SIG-M5 (cell line): ENCODE results near the gene PLAU.
"Not testable (repeated sequence)": the region's sequence is repeated elsewhere in the genome, so short reads cannot be mapped to it uniquely, and the experiment has no call there.

Source experiments
- DNase-seq: peaks from one replicate; lab custom pipeline; 2025; lab: John Stamatoyannopoulos, UW

PLAU gene

GRCh38 chr10:73898730-73899410 lies 12.1 kb upstream of the PLAU start:
- DNase-seq, result no peak

GRCh38 chr10:73899423-73899822 lies 11.5 kb upstream of the PLAU start:
- DNase-seq, result no peak

- DNase-seq, result no peak
Measured at GRCh38 chr10:73900064-73900463, 10.9 kb upstream of the PLAU start.

- DNase-seq, result no peak
Measured at GRCh38 chr10:73901261-73901660, 9.7 kb upstream of the PLAU start.

GRCh38 chr10:73902351-73902750 lies 8.6 kb upstream of the PLAU start:
- DNase-seq, result no peak

- DNase-seq, result no peak
Measured at GRCh38 chr10:73905256-73906020, 5.5 kb upstream of the PLAU start.

- DNase-seq, result no peak
Measured at GRCh38 chr10:73906524-73907447, 4.1 kb upstream of the PLAU start.

DNA sequence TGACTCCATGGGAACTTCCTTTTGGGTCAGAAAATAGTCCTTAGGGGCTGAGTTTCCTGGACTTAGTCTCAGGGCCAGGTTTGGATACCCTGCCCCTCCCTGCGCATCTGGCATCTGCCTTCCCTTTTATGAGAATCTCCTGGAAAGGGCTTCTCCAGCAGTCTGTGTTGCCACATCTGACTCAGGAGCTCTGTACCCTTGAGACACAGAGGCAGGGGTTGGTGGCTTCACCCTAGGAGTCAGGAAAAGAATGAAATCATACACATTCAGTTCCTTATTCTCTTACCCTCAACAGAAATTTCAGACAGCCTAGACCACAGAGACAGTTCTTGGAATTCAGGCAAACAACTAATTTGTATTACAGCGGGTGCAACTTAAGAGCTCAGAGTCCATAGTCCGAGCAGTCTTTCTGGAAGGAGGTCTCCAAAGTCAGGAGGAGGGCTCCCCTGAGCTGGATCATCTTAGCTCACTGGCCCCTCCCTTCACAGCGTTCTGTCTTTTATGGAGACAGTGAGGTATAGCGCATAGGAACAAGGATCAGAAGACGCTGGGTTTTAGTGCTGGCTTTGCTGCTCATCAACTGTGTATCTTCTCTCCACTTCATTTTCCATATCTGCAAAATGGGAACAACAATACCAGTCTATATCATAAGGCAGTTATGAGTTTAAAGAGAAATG lies 3.0 kb upstream of the PLAU start:
- DNase-seq, result peak; percentile 80

- DNase-seq, result peak; percentile 4
Measured at GRCh38 chr10:73908853-73909539, 1.9 kb upstream of the PLAU start.

- DNase-seq, result no peak
Measured at GRCh38 chr10:73909540-73910115, 1.3 kb upstream of the PLAU start.

DNA sequence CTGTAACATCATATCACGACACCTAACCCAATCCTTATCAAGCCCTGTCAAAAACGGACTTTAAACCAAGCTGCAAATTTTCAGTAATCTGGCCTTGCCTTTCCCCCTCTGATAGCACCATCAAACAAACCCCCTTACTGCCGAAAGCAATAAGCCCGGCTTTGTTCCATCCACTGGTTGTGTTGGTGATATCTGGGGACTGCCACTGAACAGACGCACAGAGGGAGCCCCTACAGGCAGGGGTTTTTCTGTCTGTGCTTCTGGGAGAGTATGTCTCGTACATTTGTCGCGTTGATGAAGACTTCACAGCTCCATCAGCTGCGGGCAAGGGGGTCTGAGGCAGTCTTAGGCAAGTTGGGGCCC lies 550 bp upstream of the PLAU start:
- no peak for DNase-seq

GRCh38 chr10:73911553-73912004 lies 647 bp downstream of the PLAU start:
- no peak for DNase-seq

GRCh38 chr10:73914036-73914435 lies 3.1 kb downstream of the PLAU start:
- no peak for DNase-seq

DNA sequence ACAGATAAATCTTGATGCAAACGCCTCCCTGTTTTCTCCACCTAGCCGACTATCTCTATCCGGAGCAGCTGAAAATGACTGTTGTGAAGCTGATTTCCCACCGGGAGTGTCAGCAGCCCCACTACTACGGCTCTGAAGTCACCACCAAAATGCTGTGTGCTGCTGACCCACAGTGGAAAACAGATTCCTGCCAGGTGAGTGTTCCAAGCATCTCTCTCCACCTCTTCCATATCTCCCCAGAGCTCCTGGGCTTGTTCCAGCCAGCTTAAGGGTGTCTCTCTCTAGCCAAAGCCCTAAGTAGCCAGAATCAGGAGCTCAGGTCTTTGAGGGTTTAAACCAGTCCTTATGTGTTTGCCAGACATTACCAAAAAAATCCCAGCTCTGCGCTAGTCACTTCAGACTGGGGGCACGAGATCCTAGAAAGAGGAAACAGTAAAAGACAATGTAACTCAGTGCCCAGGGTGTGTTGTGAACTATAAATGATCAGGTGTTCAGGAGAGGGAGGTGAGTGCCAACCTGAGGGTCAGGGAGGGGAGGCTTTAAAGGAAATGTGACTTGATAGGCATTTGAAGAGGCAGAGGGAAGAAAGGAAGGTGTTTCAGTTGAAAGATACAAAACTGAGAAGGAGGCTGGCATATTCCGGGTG lies 4.4 kb downstream of the PLAU start:
- no peak for DNase-seq

- DNase-seq, result no peak
Measured at GRCh38 chr10:73916761-73917470, 6.0 kb downstream of the PLAU start.

GRCh38 chr10:73917566-73918305 lies 6.8 kb downstream of the PLAU start:
- no peak for DNase-seq

GRCh38 chr10:73919481-73919880 lies 8.5 kb downstream of the PLAU start:
- DNase-seq, result not testable (repeated sequence)

DNA sequence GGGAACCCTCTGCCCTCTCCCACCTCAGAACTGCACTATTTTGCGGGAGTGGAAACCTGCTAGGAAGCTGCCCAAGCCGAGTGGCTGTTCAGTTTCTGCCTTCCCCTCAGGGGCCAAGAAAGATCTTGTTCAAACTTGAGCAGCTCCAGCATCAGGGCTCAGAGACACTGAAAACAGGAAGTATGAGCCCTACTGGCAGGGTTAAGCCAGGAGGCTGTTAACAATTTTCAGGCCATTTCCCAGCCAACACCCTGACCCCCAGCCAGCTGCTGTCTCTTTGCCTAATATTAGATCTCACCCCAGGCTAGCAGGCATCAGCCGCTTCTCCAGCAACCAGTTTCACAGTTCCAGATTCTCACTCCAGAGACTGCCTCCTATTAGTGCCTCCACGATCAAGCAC lies 9.2 kb downstream of the PLAU start:
- DNase-seq, result peak; percentile 24
